OCI-LY7 (cell line): ENCODE results near the gene SERHL2. TPM values are rescaled to one million over a fixed set of nuclear protein-coding genes. Genes with fewer than 3 reads are reported as not detected.
"Not testable (repeated sequence)": the region's sequence is repeated elsewhere in the genome, so short reads cannot be mapped to it uniquely, and the experiment has no call there.

Source experiments
- BruUV-seq: library from RNA; stranded (reverse); fragments of 400-500 nt; replicated peaks from 2 replicates; lab custom pipeline; 2021; lab: Mats Ljungman, UMichigan
- CTCF ChIA-PET: fragments of 300-600 bp; sonication (Branson Sonifier 250); formaldehyde crosslinking; loops from one replicate; lab custom pipeline; 2022; ENCODE audit warnings: antibody characterized with exemption; ENCODE audit not compliant: unreplicated experiment; lab: Charles Lee
- POLR2A ChIA-PET: fragments of 300-600 bp; sonication (Branson Sonifier 250); formaldehyde crosslinking; loops from one replicate; lab custom pipeline; 2022; ENCODE audit warnings: antibody characterized with exemption; lab: Charles Lee
- DNase-seq: peaks from one replicate; pipeline ENCODE4 v3.0.0-alpha.2; 2015; ENCODE audit warnings: low spot score
- H2AFZ ChIP-seq: fragments of 200-600 bp; sonication (generic), shearing (Covaris generic); 2 replicates; pipeline ENCODE4 v1.6.1; 2014; ENCODE audit warnings: mild to moderate bottlenecking, antibody characterized with exemption, low read length, moderate library complexity
- H3K27ac ChIP-seq: fragments of 200-600 bp; sonication (generic); 2 replicates; pipeline ENCODE4 v1.5.1; 2014; ENCODE audit warnings: mixed run types, low read depth, mild to moderate bottlenecking, moderate library complexity, low read length, inconsistent platforms; ENCODE audit not compliant: poor library complexity, severe bottlenecking
- H3K36me3 ChIP-seq: fragments of 200-600 bp; sonication (generic); 2 replicates; pipeline ENCODE4 v1.6.1; 2014; ENCODE audit warnings: mild to moderate bottlenecking, antibody characterized with exemption, low read length, moderate library complexity, mixed read lengths; ENCODE audit not compliant: insufficient read depth
- H3K4me1 ChIP-seq: fragments of 200-600 bp; sonication (generic); 2 replicates; pipeline ENCODE4 v1.5.1; 2014; ENCODE audit warnings: mild to moderate bottlenecking, low read length; ENCODE audit not compliant: insufficient read depth, poor library complexity, severe bottlenecking
- H3K4me2 ChIP-seq: fragments of 200-600 bp; sonication (generic); 2 replicates; pipeline ENCODE4 v1.6.1; 2014; ENCODE audit warnings: mild to moderate bottlenecking, low read length
- H3K4me3 ChIP-seq: fragments of 200-600 bp; sonication (generic); 2 replicates; pipeline ENCODE4 v1.5.1; 2014; ENCODE audit warnings: mild to moderate bottlenecking, low read depth, low read length; ENCODE audit not compliant: poor library complexity, severe bottlenecking
- H3K79me2 ChIP-seq: fragments of 200-600 bp; sonication (generic); 2 replicates; pipeline ENCODE4 v1.6.1; 2016; ENCODE audit warnings: low read depth, mild to moderate bottlenecking, low read length, moderate library complexity, mixed read lengths; ENCODE audit not compliant: insufficient read depth
- H3K9me2 ChIP-seq: fragments of 200-600 bp; sonication (generic); 2 replicates; pipeline ENCODE4 v1.6.1; 2016; ENCODE audit warnings: mild to moderate bottlenecking, low read length, mixed read lengths; ENCODE audit not compliant: insufficient read depth
- H3K9me3 ChIP-seq: fragments of 200-600 bp; sonication (generic); 2 replicates; pipeline ENCODE4 v1.6.1; 2014; ENCODE audit warnings: mild to moderate bottlenecking, mixed run types, low read length, mixed read lengths
- H4K20me1 ChIP-seq: fragments of 200-600 bp; sonication (generic); 2 replicates; pipeline ENCODE4 v1.6.1; 2014; ENCODE audit warnings: mild to moderate bottlenecking, antibody characterized with exemption, low read length, moderate library complexity, mixed read lengths; ENCODE audit not compliant: insufficient read depth
- CTCF ChIP-seq: fragments of 200-600 bp; sonication (generic); conservative IDR thresholded peaks from 2 replicates; pipeline ENCODE4 v1.5.1; 2014; ENCODE audit warnings: mild to moderate bottlenecking, antibody characterized with exemption, low read length, moderate library complexity, mixed read lengths
- EZH2phosphoT487 ChIP-seq: fragments of 200-600 bp; sonication (generic); IDR thresholded peaks from 2 replicates; pipeline ENCODE4 v1.6.1; 2018; ENCODE audit warnings: low read depth, borderline replicate concordance, mild to moderate bottlenecking, mixed run types, antibody characterized with exemption, low read length, moderate library complexity, mixed read lengths
- intact Hi-C: fragments of 100-400 bp; cut with micrococcal nuclease; formaldehyde crosslinking; loops from one replicate; pipeline ENCODE4 v1.10.0; 2022; ENCODE audit not compliant: unreplicated experiment
- total RNA-seq, 2 experiments: library from RNA; depleted of rRNA in 1 of 2; stranded (reverse); fragments of >200 nt in 1 of 2; shearing (Covaris generic) in 1 of 2; gene quantifications; 2 replicates each; pipeline ENCODE4 v1.2.3, GENCODE V29; 2014 to 2022

The SERHL2 gene
- total RNA-seq, 2 experiments from 2014 or later = 36.4 to 98.0 TPM

- intact Hi-C loops = no loop called here
- CTCF ChIA-PET = no interaction called here
Observed at GRCh38 chr22:42509548-42509947, 44.2 kb upstream of the SERHL2 start.

GRCh38 chr22:42511401-42511891 lies 42.3 kb upstream of the SERHL2 start:
- ChIA-PET CTCF (no interaction called here), POLR2A (no interaction called here)
- TF ChIP-seq CTCF = no peak
- no peak for TF ChIP-seq EZH2phosphoT487
- no TSS peak for BruUV-seq
- intact Hi-C loops = loop anchor here (5.0 kb wide), 1 partner anchor 101 kb away; the partner anchor contains the start of gene POLDIP3
- DNase-seq = peak; percentile 53
- Histone ChIP-seq H3K27ac (peak overlapping the region; percentile 68), H3K79me2 (peaks cover 9% of the 10 kb centered on the region), H3K9me2 (no peaks in the 10 kb centered on the region), H3K4me1 (peaks cover 49% of the 10 kb centered on the region), H4K20me1 (0 out of 2 replicates have a peak, but pooled peaks cover under 1% of the 10 kb centered on the region), H2AFZ (no peak overlapping the region), H3K4me3 (no peak overlapping the region), H3K9me3 (no peaks in the 10 kb centered on the region), H3K4me2 (peak overlapping the region; percentile 24; the same call in 1 of the 2 replicates), H3K36me3 (peaks cover 51% of the 10 kb centered on the region)

More at GRCh38 chr22:42509548-42509947, 44.2 kb upstream of the SERHL2 start:
- no peaks in the 10 kb centered on the region for H3K79me2 ChIP-seq
- H3K4me2 ChIP-seq = peak overlapping the region; percentile 28; the same call in 1 of the 2 replicates
- peak overlapping the region; percentile 68 for H3K27ac ChIP-seq
- POLR2A ChIA-PET = no interaction called here
- H3K9me2 ChIP-seq = no peaks in the 10 kb centered on the region
- no TSS peak for BruUV-seq
- H2AFZ ChIP-seq = no peak overlapping the region
- H3K4me3 ChIP-seq = no peak overlapping the region
- H3K36me3 ChIP-seq = peaks cover 36% of the 10 kb centered on the region
- H3K4me1 ChIP-seq = peaks cover 38% of the 10 kb centered on the region
- TF ChIP-seq CTCF = no peak
- TF ChIP-seq EZH2phosphoT487 = no peak
- no peaks in the 10 kb centered on the region for H3K9me3 ChIP-seq
- no peaks in the 10 kb centered on the region for H4K20me1 ChIP-seq
- peak; percentile 54 for DNase-seq

GRCh38 chr22:42512273-42512990 lies 41.3 kb upstream of the SERHL2 start:
- H2AFZ ChIP-seq, H3K4me2 ChIP-seq, POLR2A ChIA-PET, H4K20me1 ChIP-seq, BruUV-seq, DNase-seq, H3K4me3 ChIP-seq, CTCF ChIA-PET, H3K9me3 ChIP-seq, H3K9me2 ChIP-seq: not testable (repeated sequence)
- intact Hi-C loops = loop anchor here (5.0 kb wide), 1 partner anchor 100 kb away; the partner anchor contains the start of gene POLDIP3
- peak overlapping the region; percentile 68 for H3K27ac ChIP-seq
- TF ChIP-seq CTCF = peak; percentile 62
- H3K36me3 ChIP-seq = peaks cover 60% of the 10 kb centered on the region
- peaks cover 19% of the 10 kb centered on the region for H3K79me2 ChIP-seq
- H3K4me1 ChIP-seq = peaks cover 53% of the 10 kb centered on the region

- Histone ChIP-seq H3K36me3 (peaks cover 71% of the 10 kb centered on the region), H4K20me1 (peaks cover 12% of the 10 kb centered on the region; the same call in 1 of the 2 replicates), H3K79me2 (peaks cover 35% of the 10 kb centered on the region), H3K4me1 (peaks cover 54% of the 10 kb centered on the region)
- BruUV-seq, H2AFZ ChIP-seq, CTCF ChIA-PET, H3K9me2 ChIP-seq, H3K9me3 ChIP-seq, H3K4me3 ChIP-seq, H3K27ac ChIP-seq, H3K4me2 ChIP-seq, POLR2A ChIA-PET, DNase-seq: not testable (repeated sequence)
- intact Hi-C loops = loop anchor here (5.0 kb wide), 1 partner anchor 98 kb away; the partner anchor contains the start of gene POLDIP3
Observed at GRCh38 chr22:42514331-42514730, 39.4 kb upstream of the SERHL2 start.
